Measurements from ENCODE around the gene PNP. TPM values are rescaled to one million over a fixed set of nuclear protein-coding genes. Genes with fewer than 3 reads are reported as not detected.
"Not testable (repeated sequence)": the region's sequence is repeated elsewhere in the genome, so short reads cannot be mapped to it uniquely, and the experiment has no call there.

The PNP gene
- total RNA-seq, 1 donor from 2014 or later: 4.9 TPM

- DNase-seq (ENCODE audit: low read depth): peak; percentile 58
Observed at GRCh38 chr14:20489093-20489994, 20.1 kb downstream of the PNP start.

GRCh38 chr14:20490563-20490962, 21.4 kb downstream of the PNP start:
- DNase-seq (ENCODE audit: low read depth): no peak

- DNase-seq (ENCODE audit: low read depth): no peak
Observed at GRCh38 chr14:20492486-20492885, 23.3 kb downstream of the PNP start.

- no peak for DNase-seq (ENCODE audit: low read depth)
Observed at GRCh38 chr14:20493634-20494033, 24.4 kb downstream of the PNP start.

GRCh38 chr14:20494935-20495766, 25.9 kb downstream of the PNP start:
- no peak for DNase-seq (ENCODE audit: low read depth)

- no peak for DNase-seq (ENCODE audit: low read depth)
Observed at GRCh38 chr14:20498622-20499021, 29.4 kb downstream of the PNP start.

GRCh38 chr14:20499108-20499507, 29.9 kb downstream of the PNP start:
- DNase-seq (ENCODE audit: low read depth): peak; percentile 9

- DNase-seq (ENCODE audit: low read depth): no peak
Observed at GRCh38 chr14:20499881-20500280, 30.7 kb downstream of the PNP start.

GRCh38 chr14:20501346-20501745, 32.1 kb downstream of the PNP start:
- DNase-seq (ENCODE audit: low read depth): no peak

- DNase-seq (ENCODE audit: low read depth): no peak
Observed at GRCh38 chr14:20503898-20504297, 34.7 kb downstream of the PNP start.

- not testable (repeated sequence) for DNase-seq (ENCODE audit: low read depth)
Observed at GRCh38 chr14:20506276-20506675, 37.1 kb downstream of the PNP start.

- DNase-seq (ENCODE audit: low read depth): not testable (repeated sequence)
Observed at GRCh38 chr14:20506752-20507151, 37.5 kb downstream of the PNP start.

GRCh38 chr14:20507537-20507936, 38.3 kb downstream of the PNP start:
- not testable (repeated sequence) for DNase-seq (ENCODE audit: low read depth)

- no peak for DNase-seq (ENCODE audit: low read depth)
Observed at GRCh38 chr14:20508367-20508766, 39.2 kb downstream of the PNP start.

GRCh38 chr14:20512177-20512905, 43.1 kb downstream of the PNP start:
- no peak for DNase-seq (ENCODE audit: low read depth)

GRCh38 chr14:20515846-20516245, 46.6 kb downstream of the PNP start:
- DNase-seq (ENCODE audit: low read depth): no peak

GRCh38 chr14:20516921-20517320, 47.7 kb downstream of the PNP start:
- peak; percentile 32 for DNase-seq (ENCODE audit: low read depth)

GRCh38 chr14:20522332-20522731, 53.1 kb downstream of the PNP start:
- no peak for DNase-seq (ENCODE audit: low read depth)

GRCh38 chr14:20524027-20524426, 54.8 kb downstream of the PNP start:
- no peak for DNase-seq (ENCODE audit: low read depth)

Data from myocyte (in vitro differentiated cells).